SK-N-SH treated with all-trans-retinoic acid at 6 μM for 48 hours (cell line): Measurements from ENCODE around the gene CA5A.

Experiments
- ATAC-seq: fragments of 200-7000 bp; cut with Tn5 transposase; 3 replicates; pipeline ENCODE4 v1.9.1; 2020; ENCODE audit warnings: mild to moderate bottlenecking, moderate library complexity
- ARNTL ChIP-seq: fragments of 450-650 bp; formaldehyde crosslinking; IDR thresholded peaks from 2 replicates; pipeline ENCODE4 v1.5.0; 2020; ENCODE audit warnings: low read depth, mild to moderate bottlenecking, moderate library complexity, borderline replicate concordance
- BACH2 ChIP-seq: fragments of 250-450 bp; sonication (Bioruptor Pico); IDR thresholded peaks from 2 replicates; pipeline ENCODE4 v1.9.0; 2021; ENCODE audit warnings: mild to moderate bottlenecking, borderline replicate concordance
- CSDC2 ChIP-seq: fragments of 250-450 bp; sonication (Bioruptor Pico); IDR thresholded peaks from 2 replicates; pipeline ENCODE4 v1.5.0; 2020; ENCODE audit warnings: mild to moderate bottlenecking, moderate library complexity
- CSRNP3 ChIP-seq: fragments of 250-450 bp; sonication (Bioruptor Pico); IDR thresholded peaks from 2 replicates; pipeline ENCODE4 v1.5.1; 2021; ENCODE audit warnings: mild to moderate bottlenecking, moderate library complexity
- ESRRG ChIP-seq: fragments of 250-450 bp; sonication (Bioruptor Pico); IDR thresholded peaks from 2 replicates; pipeline ENCODE4 v1.6.1; 2021; ENCODE audit warnings: mild to moderate bottlenecking
- GLIS3 ChIP-seq: fragments of 250-450 bp; sonication (Bioruptor Pico); IDR thresholded peaks from 2 replicates; pipeline ENCODE4 v1.5.0; 2020; ENCODE audit warnings: mild to moderate bottlenecking, moderate library complexity
- ISL1 ChIP-seq: fragments of 250-450 bp; sonication (Bioruptor Pico); IDR thresholded peaks from 2 replicates; pipeline ENCODE4 v2.1.2; 2022; ENCODE audit warnings: mild to moderate bottlenecking, moderate library complexity
- POU6F1 ChIP-seq: fragments of 250-450 bp; sonication (Bioruptor Pico); IDR thresholded peaks from 2 replicates; pipeline ENCODE4 v1.8.0; 2021; ENCODE audit warnings: low read depth, mild to moderate bottlenecking, moderate library complexity, borderline replicate concordance
- PPARA ChIP-seq: fragments of 250-450 bp; sonication (Bioruptor Pico); IDR thresholded peaks from 2 replicates; pipeline ENCODE4 v1.5.0; 2020; ENCODE audit warnings: mild to moderate bottlenecking, borderline replicate concordance
- RARB ChIP-seq: fragments of 250-450 bp; sonication (Bioruptor Pico); IDR thresholded peaks from 2 replicates; pipeline ENCODE4 v1.8.0; 2021; ENCODE audit warnings: mild to moderate bottlenecking, moderate library complexity
- SNAI2 ChIP-seq: fragments of 250-450 bp; sonication (Bioruptor Pico); IDR thresholded peaks from 2 replicates; pipeline ENCODE4 v1.5.0; 2020; ENCODE audit warnings: mild to moderate bottlenecking, moderate library complexity
- TCF4 ChIP-seq: fragments of 250-450 bp; sonication (Bioruptor Pico); IDR thresholded peaks from 2 replicates; pipeline ENCODE4 v1.8.0; 2021; ENCODE audit warnings: mild to moderate bottlenecking, moderate library complexity, borderline replicate concordance
- TSHZ2 ChIP-seq: fragments of 250-450 bp; sonication (Bioruptor Pico); IDR thresholded peaks from 2 replicates; pipeline ENCODE4 v1.5.0; 2020; ENCODE audit warnings: mild to moderate bottlenecking, moderate library complexity
- ZC3H10 ChIP-seq: fragments of 250-450 bp; sonication (Bioruptor Pico); IDR thresholded peaks from 2 replicates; pipeline ENCODE4 v1.5.1; 2021; ENCODE audit warnings: mild to moderate bottlenecking, moderate library complexity
- ZFP3 ChIP-seq: fragments of 250-450 bp; sonication (Bioruptor Pico); IDR thresholded peaks from 2 replicates; pipeline ENCODE4 v1.5.0; 2020; ENCODE audit warnings: mild to moderate bottlenecking, moderate library complexity
- ZFP30 ChIP-seq: fragments of 450-650 bp; formaldehyde crosslinking; IDR thresholded peaks from 2 replicates; pipeline ENCODE4 v1.5.0; 2022; ENCODE audit warnings: mild to moderate bottlenecking, moderate library complexity
- ZNF565 ChIP-seq: fragments of 450-650 bp; formaldehyde crosslinking; conservative IDR thresholded peaks from 2 replicates; pipeline ENCODE4 v1.5.0; 2020; ENCODE audit warnings: low read depth, mild to moderate bottlenecking, moderate library complexity
- ZNF70 ChIP-seq: fragments of 450-650 bp; formaldehyde crosslinking; IDR thresholded peaks from 2 replicates; pipeline ENCODE4 v1.5.0; 2020; ENCODE audit warnings: mild to moderate bottlenecking, moderate library complexity
- ZNF8 ChIP-seq: fragments of 450-650 bp; formaldehyde crosslinking; IDR thresholded peaks from 2 replicates; pipeline ENCODE4 v1.5.0; 2020; ENCODE audit warnings: mild to moderate bottlenecking, moderate library complexity
- TF ChIP-seq, protein P1 (sequence below): fragments of 250-450 bp; sonication (Bioruptor Pico); IDR thresholded peaks from 2 replicates; pipeline ENCODE4 v1.5.1; 2020; ENCODE audit warnings: low read depth, mild to moderate bottlenecking, moderate library complexity

Gene CA5A

GRCh38 chr16:87929986-87930385 lies 6.3 kb downstream of the CA5A start (continued):
- TF ChIP-seq SNAI2 (CRISPR knock-in tag) = no peak
- TF ChIP-seq ZFP3 (CRISPR knock-in tag) = no peak
- no peak for TF ChIP-seq POU6F1
- no peak for TF ChIP-seq ZFP30 (CRISPR knock-in tag)
- no peak for TF ChIP-seq ZNF8 (CRISPR knock-in tag)

GRCh38 chr16:87927195-87927562 lies 9.2 kb downstream of the CA5A start:
- ATAC-seq = no peak
- TF ChIP-seq GLIS3 = no peak
- TF ChIP-seq ZNF565 = no peak
- TF ChIP-seq CSRNP3 = no peak
- TF ChIP-seq CSDC2 (CRISPR knock-in tag) = no peak
- TF ChIP-seq POU6F1 = no peak
- no peak for TF ChIP-seq ARNTL (CRISPR knock-in tag)
- no peak for TF ChIP-seq PPARA (CRISPR knock-in tag)
- no peak for TF ChIP-seq RARB (CRISPR knock-in tag)
- no peak for TF ChIP-seq TSHZ2 (CRISPR knock-in tag)
- no peak for TF ChIP-seq ZNF70 (CRISPR knock-in tag)
- no peak for TF ChIP-seq ISL1 (CRISPR knock-in tag)
- no peak for TF ChIP-seq SNAI2 (CRISPR knock-in tag)

GRCh38 chr16:87926246-87927194 lies 9.8 kb downstream of the CA5A start:
- no peak for TF ChIP-seq SNAI2 (CRISPR knock-in tag)
- TF ChIP-seq BACH2 (CRISPR knock-in tag) = no peak
- TF ChIP-seq CSDC2 (CRISPR knock-in tag) = no peak
- no peak for TF ChIP-seq ISL1 (CRISPR knock-in tag)
- no peak for TF ChIP-seq ESRRG
- TF ChIP-seq CSRNP3 = no peak
- no peak for TF ChIP-seq ZC3H10 (CRISPR knock-in tag)
- no peak for TF ChIP-seq ZFP30 (CRISPR knock-in tag)
- TF ChIP-seq RARB (CRISPR knock-in tag) = no peak
- no peak for TF ChIP-seq TCF4 (CRISPR knock-in tag)
- TF ChIP-seq, protein P1, sequence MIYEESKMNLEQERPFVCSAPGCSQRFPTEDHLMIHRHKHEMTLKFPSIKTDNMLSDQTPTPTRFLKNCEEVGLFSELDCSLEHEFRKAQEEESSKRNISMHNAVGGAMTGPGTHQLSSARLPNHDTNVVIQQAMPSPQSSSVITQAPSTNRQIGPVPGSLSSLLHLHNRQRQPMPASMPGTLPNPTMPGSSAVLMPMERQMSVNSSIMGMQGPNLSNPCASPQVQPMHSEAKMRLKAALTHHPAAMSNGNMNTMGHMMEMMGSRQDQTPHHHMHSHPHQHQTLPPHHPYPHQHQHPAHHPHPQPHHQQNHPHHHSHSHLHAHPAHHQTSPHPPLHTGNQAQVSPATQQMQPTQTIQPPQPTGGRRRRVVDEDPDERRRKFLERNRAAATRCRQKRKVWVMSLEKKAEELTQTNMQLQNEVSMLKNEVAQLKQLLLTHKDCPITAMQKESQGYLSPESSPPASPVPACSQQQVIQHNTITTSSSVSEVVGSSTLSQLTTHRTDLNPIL (CRISPR knock-in tag) = no peak
- no peak for TF ChIP-seq POU6F1
- TF ChIP-seq ZFP3 (CRISPR knock-in tag) = no peak
- no peak for TF ChIP-seq TSHZ2 (CRISPR knock-in tag)
- no peak for ATAC-seq
